Measurements from ENCODE around the gene MED27.

The MED27 gene

DNA sequence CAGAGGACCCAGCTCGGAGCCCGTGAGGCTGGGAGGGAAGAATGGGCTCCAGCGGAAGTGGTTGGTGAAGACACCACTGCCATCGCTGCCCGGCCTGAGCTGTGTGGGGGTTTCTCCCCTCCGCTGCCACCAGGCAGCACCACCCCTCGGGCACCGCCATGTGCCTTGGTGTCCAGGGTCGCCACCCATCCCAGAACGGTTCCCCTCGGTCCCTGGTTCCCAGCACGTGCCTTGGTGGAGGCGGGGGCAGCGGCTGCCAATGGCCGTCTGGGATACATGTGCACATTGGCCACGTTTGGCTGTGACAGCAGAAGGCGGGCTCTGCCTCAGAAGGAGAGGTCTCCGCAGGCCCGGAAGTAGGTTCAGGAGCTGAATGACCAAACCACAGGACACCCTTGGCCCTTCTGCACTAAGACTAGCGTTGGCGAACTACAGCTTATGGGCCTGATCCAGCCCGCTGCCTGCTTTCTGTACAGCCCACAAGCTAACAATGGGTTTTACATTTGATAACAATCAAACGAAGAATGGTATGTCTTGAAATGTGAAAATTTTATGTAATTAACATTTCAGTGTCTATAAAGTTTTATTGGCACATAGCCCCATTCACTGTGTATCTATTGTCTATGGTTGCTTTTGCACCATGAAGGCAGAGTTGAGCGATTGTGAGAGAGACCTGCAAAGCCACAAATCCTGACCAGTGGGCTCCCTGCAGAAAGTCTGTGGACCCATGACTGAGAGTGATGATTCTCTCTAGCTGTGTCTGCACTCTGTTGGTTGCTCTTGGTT is 248.1 kb downstream of the MED27 start:
- no peak for DNase-seq

DNA sequence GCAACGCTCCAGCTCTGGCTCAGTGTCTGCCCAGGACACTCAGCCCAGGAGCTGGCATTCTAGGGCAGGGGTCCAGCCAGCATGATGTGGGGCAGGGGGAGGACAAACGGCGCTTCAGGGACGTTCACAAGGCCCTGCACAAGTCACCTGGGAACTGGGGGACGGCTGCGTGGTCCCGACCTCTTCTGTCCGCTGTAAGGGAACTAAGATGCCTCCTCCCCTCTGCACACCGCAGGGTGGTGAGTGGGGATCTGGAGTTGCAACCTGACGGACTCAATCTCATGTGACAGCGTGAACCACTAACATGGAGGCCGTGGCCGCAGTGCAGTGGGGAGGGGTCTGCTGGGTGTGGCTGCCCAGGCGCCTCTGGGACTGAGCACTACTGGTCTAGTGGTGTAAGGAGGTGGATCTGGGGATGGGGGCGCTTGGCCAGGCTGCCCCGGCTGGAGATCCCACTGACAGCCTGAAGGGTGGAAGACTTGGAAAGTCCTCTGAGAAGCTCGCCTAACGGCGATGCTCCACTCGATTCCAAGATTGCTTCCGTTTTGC is 251.8 kb downstream of the MED27 start:
- no peak for DNase-seq

DNA sequence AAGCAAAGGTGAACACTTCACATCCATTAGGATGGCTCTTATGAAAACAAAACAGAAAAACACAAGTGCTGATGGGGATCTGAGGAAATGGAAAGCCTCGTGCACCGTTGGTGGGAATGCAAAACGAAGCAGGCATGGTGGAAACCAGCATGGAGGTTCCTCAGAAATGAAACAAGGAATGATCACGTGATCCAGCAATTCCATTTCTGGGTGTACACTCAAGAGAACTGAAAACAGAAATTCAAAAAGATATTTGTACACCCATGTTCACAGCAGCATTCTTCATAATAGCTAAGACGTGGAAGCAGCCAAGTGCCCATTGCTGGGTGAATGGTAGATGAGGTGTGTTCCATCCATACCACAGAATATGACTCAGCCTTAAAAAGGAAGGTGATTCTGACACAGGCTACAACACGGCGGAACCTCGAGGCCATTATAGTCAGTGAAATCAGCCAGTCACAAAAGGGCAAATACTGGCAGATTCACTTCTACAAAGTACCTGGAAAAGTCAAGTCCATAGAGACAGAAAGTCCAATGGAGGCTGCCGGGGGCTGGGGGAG is 252.6 kb downstream of the MED27 start:
- DNase-seq: no peak

DNA sequence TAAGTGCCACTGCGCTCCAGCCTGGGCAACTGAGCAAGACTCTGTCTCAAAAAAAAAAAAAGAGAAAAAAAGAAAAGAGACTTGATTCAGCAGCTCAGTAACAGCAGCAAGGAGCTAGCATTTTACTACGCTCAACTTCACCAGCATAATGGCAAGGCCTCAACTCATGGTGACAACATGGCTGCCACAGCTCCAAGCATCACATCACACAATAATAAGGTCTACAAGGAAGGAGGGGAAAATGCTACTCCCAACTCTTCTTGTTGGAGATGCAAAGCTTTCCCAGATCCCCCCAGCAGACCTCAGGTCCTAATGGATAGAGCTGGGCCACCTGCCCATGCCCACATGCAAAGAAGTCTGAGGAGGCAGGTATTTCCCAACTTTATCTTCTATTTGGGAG is 253.6 kb downstream of the MED27 start:
- DNase-seq: no peak

DNA sequence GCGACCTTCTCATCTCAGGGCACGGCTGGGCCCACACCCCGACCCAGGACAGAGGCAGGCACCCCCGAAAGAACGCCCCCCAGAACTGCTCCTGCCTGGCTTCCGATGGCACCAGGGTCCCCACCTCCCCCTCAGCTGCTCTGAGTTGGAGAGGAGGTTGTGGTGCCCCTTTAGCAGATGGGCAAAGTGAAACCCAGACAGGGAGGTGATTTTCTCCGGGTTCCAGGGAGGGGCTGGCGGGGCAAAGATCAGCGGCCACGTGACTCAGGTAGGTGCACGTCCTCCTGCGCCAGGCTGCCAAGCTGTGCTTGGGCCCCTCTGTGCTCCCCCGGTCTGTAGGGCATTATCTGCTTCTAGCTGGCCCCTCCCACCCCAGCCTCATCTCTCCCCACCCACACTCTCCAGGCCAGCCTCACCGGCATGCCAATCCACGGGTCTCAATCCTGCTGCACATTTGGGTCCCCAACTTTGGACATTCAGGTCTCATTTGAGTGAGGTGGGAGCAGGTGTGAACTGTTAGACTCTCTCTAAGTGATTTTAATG is 254.6 kb downstream of the MED27 start:
- no peak for DNase-seq

DNA sequence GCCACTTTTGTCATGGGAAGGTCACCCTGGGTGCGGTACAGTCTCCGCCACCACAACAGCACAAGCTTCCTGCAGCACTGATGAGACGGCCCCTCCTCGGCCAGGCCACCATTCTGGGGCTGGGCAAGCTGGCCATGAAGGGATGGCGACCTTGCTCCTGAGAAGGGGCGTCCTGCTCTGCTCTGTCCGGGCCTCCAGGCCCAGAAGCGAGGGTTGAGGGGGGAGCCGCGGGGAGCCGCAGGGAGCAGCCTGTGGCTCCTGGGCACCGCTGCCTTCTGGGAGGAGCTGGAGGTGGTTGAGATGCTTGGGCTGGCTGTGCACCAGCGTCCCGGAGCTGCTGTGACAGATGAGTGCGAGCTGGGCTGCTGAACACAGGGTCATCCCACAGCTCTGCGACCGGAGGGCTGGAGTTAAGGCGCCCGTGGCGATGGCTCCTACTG is 255.5 kb downstream of the MED27 start:
- no peak for DNase-seq

DNA sequence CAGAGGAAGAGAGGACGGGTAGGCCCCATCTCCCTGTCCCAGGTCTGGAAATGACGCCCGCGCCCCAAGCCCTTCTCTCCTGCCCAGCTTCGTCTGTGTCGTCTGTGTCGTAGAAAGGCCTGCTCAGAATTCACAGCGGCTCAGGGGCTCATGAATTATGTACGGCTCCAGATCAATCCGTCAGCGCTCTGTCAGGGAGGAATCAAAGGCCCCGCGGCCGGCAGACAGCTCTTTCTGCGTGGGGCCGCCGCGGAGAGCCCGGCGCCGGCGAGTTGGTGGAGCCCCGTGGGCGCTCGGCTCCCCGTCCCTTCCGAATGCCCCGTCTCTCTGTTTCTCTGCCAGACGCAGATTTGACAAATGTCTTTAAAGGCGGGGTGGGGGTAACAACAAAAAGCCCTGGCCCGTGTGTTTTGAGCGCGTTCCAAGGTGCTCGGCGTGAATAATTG is 255.9 kb downstream of the MED27 start:
- DNase-seq: no peak

DNA sequence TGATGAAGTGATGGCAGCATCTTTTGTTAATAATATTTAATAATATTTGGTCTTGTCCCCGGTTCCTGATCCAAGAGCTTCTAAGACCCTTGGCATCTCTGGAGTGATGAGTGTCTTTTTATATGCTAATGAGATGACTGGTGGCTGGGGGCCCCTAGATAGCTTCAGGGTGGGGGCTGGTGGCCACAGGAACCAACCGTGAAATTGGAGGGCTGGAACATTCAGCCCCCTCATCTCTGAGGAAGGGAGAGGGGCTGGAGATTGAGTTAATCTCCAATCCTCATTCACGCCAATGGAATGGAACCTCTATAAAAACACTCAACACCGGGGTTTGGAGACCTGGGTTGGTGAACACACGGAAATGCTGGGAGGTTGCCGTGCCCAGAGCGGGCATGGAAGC is 261.6 kb downstream of the MED27 start:
- DNase-seq: no peak

DNA sequence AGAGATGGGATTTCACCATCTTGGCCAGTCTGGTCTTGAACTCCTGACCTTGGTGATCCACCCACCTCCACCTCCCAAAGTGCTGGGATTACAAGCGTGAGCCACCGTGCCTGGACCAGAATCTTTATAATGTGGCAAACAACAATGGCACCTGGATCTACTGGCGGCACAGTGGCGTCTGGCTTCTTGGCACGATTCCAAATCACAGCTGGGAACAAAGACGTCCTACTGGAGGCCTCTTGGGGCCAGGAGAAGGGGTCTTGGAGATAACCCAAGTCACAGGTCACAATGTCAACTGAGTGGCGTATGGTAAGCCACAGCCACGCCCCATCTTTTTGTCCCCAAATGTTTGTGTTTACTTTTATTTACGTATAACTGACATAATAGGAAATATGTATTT is 262.0 kb downstream of the MED27 start:
- DNase-seq: no peak

DNA sequence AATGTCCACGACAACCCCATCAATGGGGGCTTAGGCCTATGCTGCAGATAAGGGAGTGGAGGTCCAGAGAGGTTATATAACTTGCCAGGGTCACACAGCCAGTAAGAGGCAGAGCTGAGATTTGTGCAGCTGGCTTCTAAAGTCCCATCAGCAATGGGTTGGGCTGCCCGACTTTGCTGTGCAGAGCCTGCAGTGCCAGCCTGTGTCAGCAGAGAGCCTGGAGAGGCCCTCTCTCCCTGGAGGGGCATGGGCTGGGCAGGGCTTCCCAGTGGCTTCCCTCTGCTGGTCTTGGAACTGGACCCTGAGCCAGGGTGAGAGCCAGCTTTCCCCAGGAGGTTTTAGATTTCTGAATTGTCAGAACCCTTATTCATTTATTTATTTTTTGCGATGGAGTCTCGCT is 262.6 kb downstream of the MED27 start:
- no peak for DNase-seq

DNA sequence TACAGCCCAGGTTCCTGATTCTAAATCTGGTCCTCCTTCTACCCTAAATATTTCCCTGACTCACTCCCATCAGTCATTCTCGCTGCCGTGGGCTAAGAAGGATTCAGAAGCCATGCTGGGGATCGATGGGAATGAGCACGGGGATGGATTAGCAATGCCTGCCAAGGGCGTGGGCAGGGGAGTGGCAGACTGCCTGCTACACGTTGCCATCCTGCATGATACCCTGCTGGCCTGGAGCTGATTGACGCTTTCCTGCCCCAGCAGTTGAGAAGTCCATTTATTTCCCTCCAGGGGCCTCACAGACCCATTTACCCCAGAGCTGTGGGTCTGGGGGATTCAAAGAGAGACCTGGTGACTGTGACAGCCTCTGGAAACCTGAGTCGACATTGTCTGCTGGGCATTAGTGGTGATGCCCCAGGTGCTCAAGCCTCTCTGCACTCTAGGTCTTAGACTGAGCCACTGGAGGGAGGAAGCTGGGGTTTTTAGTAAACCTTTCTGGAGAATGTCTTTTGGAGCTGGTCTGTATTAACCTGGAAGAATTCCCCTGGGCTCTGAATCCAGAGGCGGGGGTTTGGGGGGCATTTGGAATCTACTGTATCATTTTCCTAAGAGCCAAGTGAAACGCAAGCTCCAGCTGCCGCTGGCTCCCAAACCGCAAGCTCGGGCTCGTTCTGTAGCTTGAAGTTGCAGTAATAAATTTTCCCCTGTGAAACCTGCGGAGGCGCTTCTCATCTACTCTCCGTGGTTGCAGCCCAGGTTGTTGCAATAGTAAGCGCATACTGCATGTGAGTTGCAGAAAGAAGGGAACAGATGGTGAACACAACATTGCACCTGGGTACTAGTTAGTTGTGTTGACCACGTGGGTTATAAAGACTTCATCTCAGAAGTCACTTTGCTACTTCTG is 263.4 kb downstream of the MED27 start:
- no peak for DNase-seq

DNA sequence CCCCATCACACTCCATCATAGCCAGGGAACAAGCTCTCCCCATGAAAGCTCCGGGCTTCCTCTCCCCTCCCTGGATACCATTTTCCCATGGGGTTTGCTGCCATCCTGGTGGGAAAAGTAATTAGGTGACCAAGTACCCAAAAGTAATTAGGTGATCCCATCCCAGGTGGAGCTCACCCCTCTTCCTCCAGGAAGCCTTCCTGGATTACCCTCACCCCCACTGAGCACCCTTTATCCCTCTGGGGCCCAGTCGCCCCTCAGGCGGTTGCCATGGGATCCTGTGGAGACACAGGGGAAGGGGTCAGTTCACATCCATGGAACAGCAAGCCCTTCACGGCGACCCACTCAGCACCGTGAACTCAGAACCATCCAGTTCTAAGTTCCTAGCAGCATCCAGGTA is 265.0 kb downstream of the MED27 start:
- no peak for DNase-seq

DNA sequence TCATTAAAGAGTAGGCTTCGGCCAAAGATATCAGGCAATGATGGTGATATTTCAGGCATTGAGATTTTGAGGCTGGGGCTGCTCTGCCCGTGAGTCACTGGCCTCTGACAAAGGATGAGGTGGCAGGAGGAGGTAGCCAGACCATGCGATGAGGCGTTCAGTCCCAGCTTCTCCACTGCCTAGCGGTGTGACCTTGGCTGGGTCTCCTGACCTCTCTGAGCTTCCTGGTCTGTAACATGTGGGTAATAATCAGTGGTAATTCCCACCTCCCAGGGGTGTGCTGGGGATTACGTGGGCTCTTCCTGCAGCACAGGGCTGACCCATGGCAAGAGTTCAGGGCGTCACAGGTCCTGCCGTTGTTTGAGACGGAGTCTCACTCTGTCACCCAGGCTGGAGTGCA is 266.6 kb downstream of the MED27 start:
- no peak for DNase-seq

DNA sequence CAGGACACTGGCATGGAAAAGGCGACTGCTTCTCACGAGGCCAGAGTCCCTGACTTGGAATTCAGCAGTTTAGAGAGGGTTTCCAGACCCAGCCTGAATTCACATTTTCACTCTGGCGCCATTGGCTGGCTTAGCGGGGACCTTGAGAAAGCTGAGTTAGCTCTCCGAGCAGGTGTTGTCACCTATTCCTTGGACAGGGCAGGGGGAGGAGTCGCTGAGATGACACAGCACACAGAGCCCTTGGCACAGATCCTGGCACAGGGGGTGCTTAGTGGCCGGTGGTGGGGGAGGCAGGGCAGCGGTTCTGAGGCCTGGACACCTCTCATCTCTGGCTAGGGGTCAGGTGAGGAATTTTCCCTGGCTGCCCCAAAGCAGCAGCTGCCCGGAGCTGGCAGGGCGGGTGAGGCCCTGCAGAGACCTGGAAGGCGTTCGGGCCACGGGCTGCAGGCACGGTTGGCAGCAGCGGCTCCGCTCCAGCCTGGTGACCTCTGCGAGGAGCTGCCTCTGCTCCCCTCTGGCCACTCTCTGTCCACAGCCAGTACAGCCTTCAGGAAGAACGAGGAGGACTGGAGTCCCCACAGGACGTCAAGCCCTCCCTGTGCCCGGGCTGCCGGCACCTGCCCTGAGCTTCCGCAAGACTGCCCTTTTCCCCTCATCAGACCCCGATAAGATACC is 267.4 kb downstream of the MED27 start:
- DNase-seq: no peak

DNA sequence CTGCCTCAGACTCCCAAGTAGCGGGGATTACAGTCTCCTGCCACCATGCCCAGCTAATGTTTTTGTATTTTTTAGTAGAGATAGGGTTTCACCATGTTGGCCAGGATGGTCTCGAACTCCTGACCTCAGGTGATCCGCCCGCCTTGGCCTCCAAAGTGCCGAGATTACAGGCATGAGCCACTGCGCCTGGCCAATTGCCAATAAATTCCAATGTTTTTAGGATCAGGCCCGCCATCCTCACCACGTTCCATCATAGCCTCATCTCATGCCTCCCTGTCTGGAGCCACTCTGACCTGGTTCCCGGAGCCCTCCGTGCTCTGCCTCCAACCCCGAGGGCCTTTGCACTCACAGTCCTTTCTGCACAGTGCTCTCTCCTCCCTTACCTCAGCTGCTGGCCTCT is 268.3 kb downstream of the MED27 start:
- no peak for DNase-seq

DNA sequence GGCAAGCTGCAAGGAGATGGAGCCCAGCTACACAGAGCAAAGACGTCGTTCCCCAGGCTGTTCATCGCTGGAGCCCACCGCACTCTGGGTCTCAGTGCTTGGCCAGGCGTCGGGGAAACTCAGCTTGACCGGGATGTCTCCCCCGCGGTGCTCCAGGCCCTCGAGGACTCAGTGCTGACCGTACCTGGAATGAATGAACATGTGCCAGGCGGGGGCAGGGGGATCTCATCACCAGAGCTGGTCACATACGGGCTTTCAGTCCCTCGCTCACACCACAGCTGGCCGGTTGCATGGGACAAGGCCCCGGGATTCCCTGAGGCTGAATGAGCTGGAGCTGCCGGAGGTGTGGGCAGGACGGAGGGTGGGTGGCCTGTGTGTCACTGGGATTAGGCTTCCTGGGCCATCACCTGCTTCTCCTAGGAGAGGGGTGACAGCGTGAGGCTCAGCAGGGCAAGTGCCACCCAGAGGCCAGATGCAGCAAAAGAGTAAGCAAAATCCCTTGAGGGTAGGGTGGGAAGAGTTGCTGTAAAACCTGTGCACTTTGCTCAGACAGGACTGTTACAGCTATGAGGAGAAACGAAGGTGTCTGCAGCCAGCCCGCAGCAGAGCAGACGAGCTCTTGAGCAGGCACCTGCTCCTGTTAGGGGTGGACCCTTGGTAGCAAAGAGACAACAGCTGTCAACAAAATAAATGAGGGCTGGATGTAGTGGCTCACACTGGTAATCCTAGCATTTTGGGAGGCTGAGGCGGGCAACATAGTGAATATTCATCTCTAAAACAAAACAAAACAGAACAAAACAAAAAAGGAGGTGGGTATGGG is 269.1 kb downstream of the MED27 start:
- DNase-seq: no peak
